EH (cell line): ENCODE measurements around the gene TM4SF20.

Experiments used
- DNase-seq: peaks from one replicate; pipeline ENCODE4 v3.0.0-alpha.2; 2015; ENCODE audit warnings: low read depth

The TM4SF20 gene, protein sequence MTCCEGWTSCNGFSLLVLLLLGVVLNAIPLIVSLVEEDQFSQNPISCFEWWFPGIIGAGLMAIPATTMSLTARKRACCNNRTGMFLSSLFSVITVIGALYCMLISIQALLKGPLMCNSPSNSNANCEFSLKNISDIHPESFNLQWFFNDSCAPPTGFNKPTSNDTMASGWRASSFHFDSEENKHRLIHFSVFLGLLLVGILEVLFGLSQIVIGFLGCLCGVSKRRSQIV

GRCh38 chr2:227379095-227379494, at the start of gene TM4SF20:
TSS of gene TM4SF20 (minus strand) at chr2:227379306. CDS start at chr2:227379268, 38 bp downstream.
- no peak for DNase-seq

DNA sequence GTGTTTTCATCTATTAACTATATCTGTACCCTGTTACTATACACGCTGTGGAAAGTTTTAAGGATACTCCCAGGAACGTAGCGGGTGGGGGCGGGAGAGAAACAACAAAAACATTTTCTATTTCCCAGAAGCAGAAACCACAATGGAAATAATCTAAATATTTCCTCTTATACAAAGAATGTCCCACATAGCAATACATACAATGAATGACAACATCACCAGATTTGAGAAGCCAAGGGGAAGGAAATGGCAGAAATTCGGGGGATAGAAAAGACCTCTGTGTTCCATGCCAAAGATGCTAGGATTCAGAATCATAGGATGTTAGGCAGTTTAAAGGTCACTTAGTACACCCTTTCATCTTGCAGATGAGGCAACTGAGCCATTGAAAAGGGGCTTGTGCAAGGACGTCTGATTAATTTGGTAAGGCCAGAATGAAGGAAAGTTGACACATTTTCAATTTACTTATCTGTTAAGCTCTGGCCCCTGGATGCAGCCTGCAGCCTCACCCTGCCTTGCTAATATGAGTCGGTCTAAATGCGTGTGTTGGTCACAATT, 49.7 kb upstream of the TM4SF20 start:
- no peak for DNase-seq

DNA sequence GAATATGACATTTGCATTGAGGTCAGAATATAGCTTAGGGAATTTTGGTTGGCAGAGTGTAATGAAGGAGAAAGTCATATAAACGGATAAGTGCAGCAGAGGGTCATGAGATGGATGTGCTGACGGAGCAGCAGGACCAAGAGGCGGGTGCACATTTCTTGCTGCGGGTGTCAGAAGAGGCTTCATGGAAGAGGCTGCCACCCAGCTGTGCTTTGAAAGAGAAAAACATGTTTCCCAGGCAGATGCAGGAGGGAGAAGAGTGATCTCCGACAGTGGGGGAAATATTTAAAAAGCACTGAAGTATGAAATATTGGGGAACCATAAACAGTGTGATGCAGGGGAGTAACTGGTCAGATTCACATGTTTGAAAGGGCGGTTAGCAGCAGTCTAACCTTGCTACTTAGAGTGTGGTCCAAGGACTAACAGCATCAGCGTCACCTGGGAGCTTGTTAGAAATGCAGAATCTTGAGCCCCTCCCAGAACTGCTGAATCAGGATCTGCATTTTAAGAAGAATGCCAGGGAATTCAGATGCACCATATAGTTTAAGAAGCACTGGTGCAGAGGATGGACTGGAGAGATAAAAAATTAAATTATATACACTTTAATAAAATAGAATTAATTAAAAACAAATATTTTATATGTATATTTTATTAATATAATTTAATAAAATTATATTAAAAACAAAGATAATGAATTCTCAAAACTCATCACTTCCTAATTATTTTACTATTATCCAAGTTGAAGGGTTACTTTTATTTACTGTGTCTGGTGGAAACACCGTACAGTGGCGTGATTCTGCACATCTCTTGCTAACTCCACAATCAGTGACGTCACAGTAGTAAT, 44.8 kb upstream of the TM4SF20 start:
- DNase-seq, result no peak

DNA sequence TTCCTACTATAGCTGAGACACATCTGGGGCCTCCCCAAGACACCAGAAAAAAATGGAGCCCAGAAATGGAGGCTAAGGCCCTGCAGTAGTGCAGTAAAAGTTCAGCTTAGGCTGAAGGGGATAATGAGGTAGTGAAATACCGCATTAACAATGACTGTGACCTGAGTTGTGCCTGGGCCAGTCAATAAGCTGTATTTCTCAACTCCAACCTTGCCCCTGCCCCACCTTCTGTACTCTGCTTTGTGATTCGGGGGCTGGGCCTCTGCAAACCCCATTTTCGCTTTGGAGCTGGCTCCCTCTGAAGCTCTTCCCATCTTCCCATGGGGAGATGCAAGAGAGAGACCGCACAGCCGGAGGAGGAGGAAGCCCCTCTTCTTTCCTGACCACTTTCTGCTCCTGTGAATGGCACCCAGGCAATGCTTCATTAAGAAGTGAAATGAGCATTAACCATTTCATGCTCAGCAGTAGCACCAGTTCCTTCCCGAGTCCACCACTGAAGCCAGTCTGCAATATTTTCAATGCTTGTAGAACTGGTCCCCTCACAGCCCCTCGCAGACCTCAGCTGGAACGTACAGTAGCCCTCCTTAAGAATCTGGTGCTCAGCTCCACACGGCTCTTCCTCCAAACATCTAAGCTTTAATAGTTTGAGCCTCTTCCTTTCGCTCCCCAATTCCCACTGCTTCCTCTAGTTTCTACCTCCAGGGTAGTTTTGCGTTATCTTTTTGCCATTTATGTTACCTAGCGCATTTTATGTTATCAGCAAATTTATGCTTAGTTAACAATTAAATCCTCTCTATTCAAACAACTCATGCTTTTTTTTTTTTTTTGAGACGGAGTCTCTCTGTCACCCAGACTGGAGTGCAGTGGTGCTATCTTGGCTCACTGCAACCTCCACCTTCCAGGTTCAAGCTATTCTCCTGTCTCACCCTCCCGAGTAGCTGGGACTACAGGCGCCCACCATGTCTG, 41.3 kb upstream of the TM4SF20 start:
- DNase-seq, result no peak

DNA sequence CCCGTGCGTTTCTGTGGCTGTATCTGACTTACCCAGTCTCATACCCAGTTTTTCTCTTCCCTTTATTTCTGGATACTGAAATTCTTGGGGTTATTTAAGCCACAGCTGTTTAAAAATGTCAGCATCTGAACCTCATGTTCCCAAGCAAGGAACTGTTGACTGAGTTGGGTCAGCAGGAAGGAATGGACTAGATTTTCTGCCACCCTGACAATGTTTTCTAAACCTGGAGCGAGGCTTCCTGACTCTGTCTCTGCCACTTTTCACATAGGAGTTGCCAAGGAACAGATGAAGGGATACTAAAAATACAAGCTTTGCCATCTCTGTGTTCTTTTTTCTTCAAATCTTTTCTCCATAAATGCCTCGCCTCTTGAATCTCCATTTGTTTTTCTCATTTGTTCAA, 37.6 kb upstream of the TM4SF20 start:
- DNase-seq, result no peak

GRCh38 chr2:227415538-227416424, 36.7 kb upstream of the TM4SF20 start:
- peak; percentile 73 for DNase-seq

DNA sequence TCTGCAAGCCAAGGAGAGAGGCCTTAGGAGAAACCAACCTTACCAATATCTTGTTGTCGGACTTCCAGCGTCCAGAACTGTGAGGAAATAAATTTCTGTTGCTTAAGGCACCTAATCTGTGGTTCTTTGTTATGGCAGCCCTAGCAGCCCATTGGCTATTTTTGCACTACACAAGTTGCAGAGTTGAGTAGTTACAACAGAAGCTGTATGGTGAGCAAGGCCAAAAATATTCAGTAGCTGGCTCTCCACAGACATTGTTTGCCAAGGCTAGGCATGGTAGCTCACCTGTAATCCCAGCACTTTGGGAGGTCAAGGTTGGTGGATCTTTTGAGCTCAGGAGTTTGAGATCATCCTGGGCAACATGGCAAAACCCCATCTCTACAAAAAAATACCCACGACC, 35.7 kb upstream of the TM4SF20 start:
- DNase-seq, result peak; percentile 52

GRCh38 chr2:227413371-227413770, 34.3 kb upstream of the TM4SF20 start:
- no peak for DNase-seq

DNA sequence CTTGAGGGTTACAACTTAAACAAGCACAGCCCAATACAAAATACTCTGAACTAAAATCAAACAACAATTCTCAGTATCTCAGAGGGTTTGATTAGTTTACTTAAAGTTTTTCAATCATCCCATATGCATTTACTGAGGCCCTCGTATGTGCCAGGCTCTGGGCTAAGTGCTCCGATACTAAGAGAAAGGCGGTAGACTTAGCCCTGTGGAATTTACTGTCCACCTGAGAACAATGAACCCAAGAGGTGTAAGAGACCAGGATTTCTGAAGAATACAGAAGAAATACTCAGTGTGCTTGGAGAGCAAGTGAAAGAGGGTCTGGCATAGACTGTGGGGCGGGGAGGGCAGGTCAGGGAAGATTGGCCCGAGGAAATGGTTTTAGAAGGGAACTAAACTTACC, 33.8 kb upstream of the TM4SF20 start:
- no peak for DNase-seq

DNA sequence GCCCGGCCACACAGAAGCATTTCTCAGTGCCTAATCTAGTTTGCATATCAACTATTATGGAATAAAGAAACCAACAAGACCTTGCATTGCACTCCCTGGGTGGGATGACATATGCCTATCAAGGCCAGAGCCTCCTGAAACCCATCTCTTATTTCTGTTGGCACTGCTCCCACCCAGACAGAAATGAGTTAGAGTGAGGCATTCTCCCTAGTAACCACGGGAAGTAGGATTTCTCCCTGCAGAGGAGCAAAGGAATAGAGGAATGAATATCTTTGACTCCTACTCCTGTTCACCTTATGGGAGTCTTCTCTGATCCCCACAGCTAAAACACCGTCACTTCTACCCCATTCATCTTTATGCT, 32.9 kb upstream of the TM4SF20 start:
- peak; percentile 61 for DNase-seq

GRCh38 chr2:227411320-227411989, 32.3 kb upstream of the TM4SF20 start:
- peak; percentile 62 for DNase-seq

DNA sequence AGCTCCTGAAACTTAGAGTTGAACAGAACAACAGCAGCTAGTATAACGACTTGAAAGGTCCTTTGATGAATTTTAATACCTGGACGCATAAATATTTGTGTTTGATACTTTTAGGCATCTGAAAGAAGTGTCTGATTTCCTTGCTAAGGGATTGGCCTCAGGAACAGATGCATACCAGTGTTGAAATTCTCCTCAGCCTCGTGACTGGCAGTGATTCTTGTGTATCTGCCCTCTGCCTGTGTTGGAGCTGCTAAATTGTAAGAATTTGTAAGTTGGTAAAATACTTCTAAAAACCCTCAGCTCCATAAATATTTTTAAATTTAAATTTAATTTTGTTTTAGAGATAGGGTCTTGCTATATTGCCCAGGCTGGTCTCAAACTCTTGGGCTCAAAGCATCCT, 31.1 kb upstream of the TM4SF20 start:
- DNase-seq, result no peak

DNA sequence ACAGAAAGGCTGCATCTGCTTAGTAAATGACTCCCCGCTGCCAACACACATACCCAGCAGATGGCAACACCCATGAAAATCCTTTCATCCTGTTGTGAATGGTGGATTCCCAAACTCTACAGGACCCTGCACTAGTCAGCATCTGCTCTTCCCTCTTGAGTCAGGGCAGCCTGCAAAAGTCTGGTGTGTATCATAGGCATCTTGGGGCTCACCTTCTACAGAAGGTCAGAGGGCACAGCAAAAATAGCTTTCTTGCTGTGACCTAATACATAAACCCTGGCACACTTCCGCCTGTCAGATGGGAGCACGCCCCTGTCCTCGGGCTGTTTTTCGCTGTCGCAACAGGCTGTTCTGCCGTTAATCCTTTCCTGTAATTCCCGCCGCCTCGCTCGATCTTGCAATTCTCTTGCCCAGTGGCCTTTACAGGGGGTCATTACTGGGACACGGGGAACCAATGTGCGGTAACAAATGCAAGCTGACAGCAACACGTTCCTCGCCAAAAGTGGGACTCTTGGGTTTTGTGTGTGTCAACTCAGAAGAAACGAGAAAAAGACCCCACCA, 28.6 kb upstream of the TM4SF20 start:
- DNase-seq, result peak; percentile 64

GRCh38 chr2:227406177-227407031, 27.3 kb upstream of the TM4SF20 start:
- DNase-seq, result peak; percentile 97

DNA sequence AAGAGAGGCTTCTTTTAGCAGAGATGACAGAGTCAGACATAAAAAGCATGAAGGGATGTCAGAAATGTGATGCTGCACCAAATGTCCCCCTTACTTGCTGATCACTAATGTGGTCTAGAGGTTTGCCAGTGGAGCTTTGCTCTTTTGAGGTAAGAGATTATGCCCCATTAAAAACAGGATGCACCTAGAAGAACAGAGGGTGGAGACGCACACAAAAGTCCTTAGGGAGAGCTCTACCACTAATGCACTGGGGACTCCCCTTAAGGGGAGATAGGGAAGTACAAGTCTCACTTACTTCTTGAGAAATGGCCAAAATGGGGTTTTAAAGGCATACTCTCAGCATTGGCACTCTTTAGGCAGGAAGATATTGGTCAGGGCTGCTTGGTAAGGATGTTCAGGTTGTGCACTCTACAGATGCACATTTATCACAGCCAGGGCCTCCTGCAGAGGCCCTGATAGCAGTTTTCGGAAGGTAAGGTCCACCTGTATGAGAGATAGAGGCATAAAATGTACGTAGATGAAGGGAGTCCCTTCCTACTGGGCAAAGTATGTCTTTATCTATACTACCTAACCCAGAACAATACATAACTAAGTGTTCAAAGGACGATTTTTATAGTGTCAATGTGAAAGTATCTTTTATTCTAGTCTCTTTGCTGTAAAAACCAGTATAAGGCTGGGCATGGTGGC, 25.6 kb upstream of the TM4SF20 start:
- no peak for DNase-seq

- DNase-seq, result no peak
Measured at GRCh38 chr2:227402959-227403358, 23.9 kb upstream of the TM4SF20 start.

DNA sequence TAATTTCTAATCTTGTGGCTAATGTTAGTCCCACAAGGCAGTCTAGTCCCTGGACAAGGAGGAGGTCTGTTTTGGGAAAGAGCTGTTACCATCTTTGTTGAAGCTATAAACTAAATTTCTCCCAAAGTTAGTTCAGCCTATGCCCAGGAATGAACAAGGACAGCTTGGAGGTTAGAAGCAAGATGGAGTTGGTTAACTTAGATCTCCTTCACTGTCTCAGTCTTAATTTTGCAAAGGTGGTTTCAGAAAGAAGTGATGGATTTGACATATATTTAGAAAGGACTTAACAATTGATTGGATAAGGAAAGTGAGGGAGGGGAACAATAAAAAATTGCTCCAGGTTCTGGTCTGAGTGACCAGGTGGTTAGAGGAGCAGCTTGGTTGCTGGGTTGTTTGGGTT, 23.2 kb upstream of the TM4SF20 start:
- no peak for DNase-seq

GRCh38 chr2:227401550-227401949, 22.4 kb upstream of the TM4SF20 start:
- no peak for DNase-seq
